Kidney capillary endothelial cell (primary cell): Measurements from ENCODE around the gene HTRA1.

Experiments used
- DNase-seq: peaks from one replicate; pipeline ENCODE4 v3.0.0-alpha.2; 2018; ENCODE audit warnings: low spot score

Gene HTRA1

DNA sequence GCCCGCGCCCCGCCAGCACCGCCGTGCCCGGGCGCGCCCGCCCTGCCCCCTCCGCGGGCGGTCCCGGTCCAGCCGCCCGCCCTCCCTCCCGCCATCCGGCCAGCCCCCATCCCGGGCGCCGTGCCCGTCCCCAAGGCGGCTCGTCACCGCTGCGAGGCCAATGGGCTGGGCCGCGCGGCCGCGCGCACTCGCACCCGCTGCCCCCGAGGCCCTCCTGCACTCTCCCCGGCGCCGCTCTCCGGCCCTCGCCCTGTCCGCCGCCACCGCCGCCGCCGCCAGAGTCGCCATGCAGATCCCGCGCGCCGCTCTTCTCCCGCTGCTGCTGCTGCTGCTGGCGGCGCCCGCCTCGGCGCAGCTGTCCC lies at the start of gene HTRA1:
Gene HTRA1, plus strand, starts transcription at position 187 of the 362 bp plus-strand sequence. Its CDS starts 100 bp downstream, at position 287.
- peak; percentile 79 for DNase-seq

DNA sequence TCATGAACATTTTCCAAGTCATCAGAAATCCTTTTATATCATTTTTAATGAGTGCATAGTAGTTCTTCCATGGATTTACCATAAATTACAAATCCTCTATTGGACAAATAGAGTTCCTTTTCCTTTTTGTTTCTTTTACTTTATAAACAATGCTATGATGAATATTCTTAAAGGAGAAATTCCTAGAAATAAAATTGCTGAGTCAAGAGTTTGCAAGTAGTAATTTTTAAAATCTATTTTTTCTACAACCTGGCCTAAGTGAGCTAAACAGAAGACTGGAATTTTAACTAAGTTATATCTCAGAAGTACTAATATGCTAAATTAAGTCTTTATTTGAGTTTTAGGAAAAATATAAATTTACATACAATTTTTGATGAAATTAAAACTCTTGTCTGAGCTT lies 48.0 kb upstream of the HTRA1 start:
- DNase-seq: no peak

DNA sequence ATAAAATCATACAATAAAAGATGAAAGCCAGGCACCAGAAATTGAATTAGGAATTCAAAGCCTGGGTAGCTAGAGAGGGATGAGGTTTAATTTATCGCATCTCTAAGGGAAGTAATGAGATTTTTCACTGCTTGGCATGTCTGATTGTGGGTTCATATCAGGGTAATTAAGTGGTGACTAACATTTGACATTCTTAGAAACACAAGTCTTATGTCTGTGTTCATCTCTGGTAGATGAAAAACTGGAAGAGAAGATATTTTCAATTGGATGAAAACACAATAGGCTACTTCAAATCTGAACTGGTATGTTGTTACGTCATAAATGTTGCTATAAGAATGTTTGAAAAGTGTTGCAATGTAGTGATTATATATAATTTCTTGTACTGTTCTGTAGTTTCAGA lies 43.7 kb upstream of the HTRA1 start:
- DNase-seq: no peak

DNA sequence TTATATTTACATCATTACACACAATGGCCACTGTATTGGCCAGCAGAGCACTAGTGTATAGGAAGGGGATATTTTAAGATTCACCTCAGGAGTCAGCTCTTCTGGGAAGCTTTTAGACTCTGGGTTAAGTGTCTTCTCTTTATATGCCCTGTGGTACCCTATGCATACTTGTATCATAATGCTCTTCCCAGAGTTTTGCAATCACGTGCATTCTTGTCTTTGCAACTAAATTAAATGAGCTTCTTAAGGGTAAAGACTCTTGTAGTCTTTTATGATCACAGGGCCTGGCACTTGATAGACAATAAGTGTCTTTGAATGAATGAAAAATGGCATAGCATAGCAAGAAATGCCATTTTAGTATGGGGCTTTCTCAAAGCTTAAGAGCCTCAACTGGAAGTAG lies 42.3 kb upstream of the HTRA1 start:
- DNase-seq: no peak

DNA sequence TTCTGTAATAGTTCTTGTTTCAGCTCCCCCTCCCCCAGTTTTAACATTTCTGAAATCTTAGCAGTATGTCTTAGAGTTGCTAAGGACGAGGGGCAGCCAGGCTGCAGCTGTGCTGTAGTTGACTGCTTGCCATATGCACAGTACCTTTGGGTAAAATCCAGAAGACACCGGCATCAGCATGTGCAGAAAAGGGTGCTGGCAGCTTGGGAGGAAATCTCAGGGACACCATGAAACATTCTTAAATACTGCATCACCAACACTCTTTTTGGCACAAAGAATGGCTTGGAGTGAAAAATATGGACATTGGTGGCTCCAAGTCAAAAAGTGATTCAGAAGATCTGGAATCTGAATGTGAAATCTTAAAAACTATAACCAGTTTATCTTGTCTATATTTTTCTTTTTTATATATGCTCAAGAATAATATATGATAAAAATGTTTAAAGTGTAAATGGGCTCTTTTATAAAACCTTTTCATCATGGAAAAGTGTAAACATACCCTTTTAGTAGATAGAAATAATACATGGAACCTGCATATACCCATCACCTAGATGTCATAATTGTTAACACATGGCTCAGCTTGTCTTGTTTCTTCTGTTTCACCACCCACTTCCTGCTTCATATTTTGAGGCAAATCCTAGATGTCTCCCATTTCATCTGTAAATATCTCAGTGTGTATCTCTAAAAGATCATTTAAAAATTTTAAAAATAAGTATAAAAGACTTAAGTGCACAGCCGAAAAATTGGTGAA lies 41.3 kb upstream of the HTRA1 start:
- DNase-seq: no peak

DNA sequence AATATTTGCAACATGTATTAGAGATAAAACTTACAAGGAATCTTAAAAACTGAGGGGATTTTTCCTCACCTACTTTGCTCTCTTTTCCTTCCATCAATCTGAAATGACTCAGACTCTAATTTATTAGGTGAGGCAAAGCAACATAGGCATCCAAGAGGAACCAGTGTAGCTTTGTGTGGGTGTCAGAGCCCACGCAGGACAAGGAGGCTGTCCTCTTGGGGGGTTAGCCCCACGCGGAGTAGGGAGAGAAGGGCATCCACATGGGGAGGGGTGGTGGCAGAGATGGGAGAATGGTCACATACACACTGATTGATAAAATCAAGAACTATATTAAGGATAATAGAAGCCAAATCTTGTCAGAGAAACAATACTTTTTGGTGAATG lies 40.7 kb upstream of the HTRA1 start:
- no peak for DNase-seq

DNA sequence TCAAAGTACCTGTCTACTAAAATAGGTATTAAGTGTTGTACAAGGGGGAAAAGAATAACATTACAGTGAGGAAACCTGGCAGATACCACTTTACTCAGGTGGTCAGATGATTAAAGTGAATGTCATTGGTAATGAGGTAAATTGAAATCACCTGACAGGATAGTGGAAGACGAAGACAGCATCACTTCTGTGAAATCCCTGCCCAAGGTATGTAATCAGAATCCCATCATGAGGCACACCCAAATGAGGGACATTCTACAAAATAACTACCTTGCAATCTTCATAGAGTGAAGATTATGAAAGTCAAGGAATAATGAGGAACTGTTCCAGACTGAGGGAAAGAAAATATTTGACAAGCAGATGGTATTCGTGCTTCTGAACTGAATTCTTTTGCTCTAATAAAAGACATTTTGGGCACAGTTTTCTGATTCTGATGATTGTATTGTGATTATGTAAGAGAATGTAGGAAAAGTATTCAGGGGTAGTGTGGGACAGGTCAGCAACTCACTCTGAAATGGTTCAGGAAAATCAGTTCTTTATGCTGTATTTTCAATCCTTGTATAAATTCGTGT lies 40.2 kb upstream of the HTRA1 start:
- DNase-seq: no peak

DNA sequence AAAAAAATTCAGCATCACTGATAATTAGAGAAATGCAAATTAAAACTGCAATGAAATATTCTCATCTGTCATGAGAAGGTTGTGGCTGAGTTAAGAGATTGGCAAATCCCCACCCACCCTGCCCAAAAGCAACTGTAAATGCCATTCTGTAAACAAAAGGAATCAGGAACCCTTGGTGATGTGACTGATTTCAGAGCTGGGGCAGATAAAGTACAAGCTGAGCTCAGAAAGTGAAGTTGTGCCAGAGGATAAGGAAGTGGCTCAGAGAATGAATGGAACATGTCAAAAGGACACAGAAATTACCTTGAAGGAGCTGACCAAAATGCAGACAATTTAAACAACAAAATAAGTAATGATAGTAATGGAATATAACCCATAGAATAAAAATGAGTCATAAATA lies 39.6 kb upstream of the HTRA1 start:
- DNase-seq: no peak

DNA sequence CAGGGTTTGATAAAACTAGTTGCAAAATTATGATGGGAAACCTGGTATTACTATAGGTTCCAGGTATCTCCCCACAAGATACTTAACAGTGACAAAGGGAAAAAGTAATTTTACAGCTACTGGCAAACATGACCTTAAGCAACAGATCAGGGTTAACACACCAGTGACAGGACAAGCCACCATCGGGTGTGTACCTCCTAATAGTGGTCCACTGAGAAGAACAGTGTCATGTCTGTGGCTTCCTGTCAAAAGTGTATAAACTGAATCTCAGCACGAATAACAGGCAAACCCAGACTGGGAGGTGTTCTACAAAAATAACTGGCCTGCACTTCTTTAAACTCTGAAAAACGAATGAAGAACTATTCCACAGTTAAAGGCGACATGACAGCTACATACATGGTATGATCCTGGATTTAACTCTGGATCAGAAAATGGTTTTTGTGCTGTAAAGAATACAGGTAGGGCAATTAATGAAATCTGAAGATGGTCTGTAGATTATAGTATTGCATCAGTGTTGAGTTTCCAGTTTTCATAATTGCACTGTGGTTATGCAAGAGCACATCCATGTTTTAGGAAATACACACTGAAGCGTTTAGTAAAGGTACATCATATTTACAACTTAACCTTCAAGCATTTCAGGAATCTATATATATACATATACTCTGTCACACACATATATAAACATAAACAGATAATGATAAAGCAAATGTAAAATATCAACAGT lies 38.9 kb upstream of the HTRA1 start:
- no peak for DNase-seq

DNA sequence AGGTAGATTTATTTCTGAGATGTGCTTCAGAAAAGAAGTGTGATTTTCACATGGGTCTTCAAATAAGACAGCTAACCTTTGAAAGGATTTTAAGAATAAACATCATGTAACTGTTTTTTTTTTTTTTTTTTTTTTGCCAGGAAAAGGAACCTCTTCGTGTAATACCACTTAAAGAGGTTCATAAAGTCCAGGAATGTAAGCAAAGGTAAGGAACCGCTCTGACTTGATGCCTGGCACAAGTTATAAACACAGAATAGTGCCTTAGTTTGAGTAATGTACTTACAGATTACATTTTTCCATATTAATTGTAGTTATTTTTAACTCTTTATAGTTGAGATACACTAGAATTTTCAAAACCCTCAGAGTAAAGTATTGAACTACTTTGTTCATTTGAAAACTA lies 37.3 kb upstream of the HTRA1 start:
- no peak for DNase-seq

DNA sequence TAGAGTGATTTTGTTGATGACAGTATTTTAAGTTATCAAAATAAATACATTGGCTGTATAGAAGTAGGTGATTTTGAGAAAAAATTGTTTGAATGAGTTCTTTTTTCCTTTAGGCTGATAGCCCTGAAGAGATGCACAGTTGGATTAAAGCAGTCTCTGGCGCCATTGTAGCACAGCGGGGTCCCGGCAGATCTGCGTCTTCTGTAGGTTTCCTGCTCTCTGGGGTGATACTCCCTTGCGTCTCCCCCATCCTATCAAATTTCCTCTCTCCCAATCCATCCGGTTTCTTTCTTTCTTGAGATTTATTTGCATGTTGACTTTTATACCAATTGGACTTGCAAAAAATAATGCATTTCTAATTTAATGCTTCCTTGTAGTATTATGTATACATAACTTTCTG lies 34.5 kb upstream of the HTRA1 start:
- DNase-seq: no peak

DNA sequence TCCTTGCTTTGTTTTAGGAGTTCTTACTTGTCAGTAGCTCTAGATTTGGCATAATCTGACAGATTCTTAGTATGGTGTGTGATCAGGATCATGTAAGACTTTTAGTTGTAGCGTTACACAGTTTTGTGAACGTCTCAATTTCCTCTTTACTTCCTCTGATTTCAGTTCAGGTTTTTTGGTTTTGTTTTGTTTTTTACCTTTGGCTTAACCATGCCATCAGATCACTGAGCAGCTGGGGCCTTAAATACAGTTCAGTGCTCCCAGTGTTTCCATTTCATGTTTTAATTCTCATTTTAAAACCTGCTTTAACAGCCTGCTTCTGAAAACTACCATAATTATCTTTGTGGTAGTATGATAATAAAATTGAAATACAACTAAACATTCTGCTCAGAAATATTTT lies 34.1 kb upstream of the HTRA1 start:
- DNase-seq: no peak

DNA sequence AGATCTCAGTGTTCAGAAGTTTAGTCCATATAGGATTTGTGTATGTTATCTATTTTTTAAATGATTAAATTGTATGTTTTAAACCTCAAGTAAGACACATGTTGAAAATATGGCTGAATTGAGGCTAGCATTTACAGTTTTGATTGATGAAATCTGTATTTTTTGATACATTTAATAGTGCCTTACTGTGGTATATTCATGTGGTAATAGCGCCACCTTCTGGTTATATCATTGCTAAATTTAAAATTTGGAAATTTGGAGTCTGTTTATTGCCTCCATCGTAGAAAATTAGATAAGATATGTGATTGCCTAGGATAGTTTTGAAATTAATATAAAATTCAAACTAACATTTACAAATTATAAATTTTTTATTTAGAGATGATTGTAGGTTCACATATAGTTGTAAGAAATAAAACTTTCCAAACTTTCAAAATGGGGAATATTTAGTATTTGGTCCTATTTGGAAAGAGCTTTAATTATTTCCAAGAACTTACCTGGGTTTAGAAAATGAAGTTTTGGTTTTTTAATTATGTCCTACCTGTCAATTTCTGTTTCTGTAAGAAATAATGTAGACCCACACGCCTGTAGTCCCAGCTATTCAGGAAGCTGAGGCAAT lies 26.0 kb upstream of the HTRA1 start:
- peak; percentile 77 for DNase-seq

DNA sequence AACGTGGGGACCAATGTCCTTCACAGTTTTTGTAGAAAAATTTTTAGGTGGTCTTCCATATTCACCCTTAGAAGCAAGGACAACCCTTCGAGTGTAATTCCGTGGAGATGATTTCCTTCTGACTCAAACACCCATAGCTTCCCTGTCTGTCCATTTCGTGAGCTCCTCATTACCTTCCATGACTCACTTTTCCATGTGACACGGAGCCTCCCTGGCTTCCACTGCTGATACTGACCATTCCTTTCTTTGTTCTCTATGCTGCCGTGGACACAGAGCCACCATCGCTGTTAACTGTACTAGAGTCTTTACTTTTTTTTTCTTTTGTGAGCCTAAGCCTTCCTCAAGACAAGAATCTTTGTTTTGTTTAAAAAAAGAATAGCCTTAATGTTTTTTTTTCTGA lies 19.4 kb upstream of the HTRA1 start:
- peak; percentile 50 for DNase-seq

DNA sequence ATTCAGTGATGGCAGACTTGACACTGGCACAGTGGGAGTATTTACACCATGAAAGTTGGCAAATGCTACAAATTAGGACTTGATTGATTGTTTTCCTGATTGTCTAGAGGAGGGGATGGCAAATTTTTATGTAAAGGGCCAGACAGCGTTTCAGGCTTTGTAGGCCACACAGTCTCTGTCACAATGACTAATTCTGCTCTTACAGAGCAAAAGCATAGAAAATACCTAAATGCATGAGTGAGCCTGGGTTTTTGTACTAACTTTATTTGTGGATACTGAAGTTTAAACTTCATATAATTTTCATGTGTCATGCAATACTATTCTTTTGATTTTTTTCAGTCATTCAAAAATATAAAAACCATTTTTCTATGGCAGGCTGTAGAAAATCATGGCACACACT lies 15.9 kb upstream of the HTRA1 start:
- DNase-seq: no peak

DNA sequence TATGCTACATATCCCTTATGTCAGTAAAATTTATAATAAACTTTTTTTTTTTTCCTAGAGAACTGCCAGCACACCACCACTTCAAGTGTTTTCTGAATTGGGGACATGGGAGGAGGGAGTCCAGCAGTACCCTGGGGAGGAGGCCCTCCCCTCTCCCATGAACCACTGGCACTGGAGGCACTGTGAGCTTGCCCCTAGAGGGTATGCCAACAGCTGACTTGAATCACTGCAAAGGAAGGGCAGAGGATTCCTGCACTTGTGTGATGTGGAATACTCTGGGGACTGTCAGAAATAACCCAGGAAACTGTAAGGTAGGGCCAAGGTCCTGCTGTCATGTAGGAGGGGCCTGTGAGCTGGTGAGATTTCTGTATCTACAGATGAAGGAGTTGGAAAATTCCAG lies 15.4 kb upstream of the HTRA1 start:
- no peak for DNase-seq

DNA sequence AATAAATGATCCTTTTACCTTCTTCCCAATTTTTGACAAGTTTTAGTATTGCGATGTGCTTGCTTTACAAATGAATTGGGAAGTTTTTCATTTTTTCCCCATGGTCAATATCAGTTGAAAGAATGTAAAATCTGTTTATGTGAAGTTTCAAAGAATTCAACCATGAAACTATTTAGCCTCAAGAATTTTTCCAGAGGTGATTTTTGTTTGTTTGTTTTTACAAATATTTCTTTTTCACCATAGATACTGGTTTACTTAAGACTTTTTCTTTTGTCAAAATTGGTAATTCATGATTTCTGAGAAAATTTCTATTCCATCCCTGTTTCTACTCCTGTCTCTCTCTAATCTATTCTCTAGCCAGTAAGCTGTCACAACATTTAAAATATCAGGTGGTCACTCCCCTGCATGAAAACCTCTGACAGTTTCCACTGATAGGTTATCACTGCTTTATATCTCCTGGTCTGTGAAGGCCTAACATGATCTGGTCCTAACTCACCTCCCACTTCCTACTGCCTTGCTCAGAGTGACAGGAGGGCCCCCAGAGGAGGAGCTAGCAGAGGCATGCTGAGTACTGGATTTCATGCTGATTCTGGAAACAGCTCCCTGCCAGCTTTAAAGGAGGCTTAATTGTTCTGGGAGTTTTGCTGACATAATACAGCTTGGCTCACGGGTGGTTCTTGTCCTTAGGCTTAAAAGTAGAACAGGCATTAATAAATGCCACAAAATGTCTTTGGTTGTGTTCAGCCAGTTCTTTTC lies 14.5 kb upstream of the HTRA1 start:
- DNase-seq: no peak

DNA sequence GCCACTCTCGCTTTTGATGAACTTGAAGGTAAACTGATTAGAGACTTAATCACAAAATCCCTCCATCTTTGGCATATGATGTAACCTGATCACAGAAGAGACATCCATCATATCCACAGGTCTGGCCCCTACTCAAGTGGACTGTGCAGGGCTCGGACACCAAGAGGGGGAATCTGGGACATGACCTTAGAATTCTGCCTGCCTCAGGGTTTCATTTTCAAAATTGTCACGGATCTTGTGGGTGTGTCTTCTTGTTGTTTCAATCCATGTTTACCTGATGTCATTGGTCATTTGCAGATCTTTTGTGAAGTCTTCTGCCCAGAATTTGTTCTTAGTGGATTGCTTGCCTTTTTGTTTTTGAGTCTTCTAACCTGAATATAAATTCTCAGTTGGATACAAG lies 12.8 kb upstream of the HTRA1 start:
- DNase-seq: no peak

DNA sequence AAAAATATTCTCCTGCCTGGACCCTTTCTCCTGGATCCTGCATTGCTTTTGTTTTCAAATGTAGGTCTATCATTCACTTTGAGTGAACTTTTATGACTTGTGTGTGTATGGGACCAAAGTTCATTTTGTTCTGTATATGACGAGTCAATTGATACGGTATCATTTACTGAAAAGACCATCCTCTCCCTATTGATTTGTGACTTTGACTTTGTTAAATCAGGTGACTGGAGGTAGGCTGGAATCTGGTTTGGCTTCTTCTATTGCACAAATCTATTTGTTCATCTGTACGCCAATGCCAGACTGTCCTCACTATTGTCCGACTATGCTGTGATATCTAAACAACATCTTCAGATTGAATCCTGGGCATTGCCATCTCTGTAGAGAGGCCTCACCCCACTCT lies 12.2 kb upstream of the HTRA1 start:
- no peak for DNase-seq

DNA sequence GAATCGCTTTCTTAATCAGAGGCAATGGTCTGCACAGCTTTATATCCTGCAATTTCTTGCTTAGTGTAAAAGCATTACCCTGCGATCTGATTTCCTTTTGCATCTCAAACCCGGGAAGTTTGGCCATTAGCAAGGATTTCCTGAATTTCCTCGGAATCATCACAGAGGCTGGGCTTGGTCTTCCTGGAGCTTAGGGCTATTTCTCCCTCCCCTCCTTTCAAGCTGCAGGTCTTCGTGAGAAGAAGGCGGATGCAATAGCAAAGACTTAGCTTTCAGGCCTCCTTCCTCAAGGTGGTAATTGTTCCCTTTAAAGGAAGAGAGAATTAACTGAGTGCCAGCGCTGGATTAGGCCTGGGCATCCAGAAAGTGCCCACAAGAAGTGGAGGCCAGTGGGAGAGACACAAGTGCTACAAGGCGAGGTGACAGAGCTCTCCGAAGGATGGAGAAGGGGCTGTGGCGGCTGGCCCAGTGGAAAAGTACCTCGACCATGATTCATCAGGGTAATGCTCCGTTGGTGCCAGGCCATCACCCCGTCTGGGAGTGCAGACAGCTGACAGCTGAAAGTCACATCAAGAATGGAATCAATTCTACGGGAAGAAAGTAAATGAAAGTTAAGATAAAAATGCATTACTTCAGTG lies 10.9 kb upstream of the HTRA1 start:
- DNase-seq: peak; percentile 65

DNA sequence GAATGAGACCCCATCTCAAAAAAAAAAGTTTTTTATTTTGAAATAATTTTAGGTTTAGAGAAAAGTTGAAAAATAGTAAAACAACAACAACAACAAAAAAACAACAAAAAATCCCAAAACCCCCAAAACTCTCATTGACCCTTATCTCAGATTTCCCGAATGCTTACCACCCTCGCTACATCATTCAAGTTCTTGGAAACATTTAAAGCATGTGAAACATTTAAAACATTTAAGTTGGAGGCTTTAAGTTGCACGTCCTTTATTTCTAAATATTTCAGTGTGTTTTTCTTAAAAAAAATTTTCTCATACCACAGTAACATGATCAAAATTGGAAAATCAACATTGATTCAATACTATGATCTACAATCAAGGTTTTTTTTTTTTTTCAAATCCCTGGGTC lies 7.3 kb upstream of the HTRA1 start:
- DNase-seq: no peak

DNA sequence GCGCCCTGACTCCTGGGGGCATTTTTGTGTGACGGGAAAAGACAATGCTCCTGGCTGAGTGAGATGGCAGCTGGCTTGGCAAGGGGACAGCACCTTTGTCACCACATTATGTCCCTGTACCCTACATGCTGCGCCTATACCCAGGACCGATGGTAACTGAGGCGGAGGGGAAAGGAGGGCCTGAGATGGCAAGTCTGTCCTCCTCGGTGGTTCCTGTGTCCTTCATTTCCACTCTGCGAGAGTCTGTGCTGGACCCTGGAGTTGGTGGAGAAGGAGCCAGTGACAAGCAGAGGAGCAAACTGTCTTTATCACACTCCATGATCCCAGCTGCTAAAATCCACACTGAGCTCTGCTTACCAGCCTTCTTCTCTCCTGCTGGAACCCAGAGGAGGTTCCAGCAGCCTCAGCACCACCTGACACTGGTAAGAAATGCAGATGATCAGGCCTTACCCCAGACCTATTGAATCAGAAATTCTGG lies 6.7 kb upstream of the HTRA1 start, which contains the start of gene ARMS2:
Gene ARMS2, plus strand, starts transcription at position 51 of the 478 bp plus-strand sequence. Its CDS starts 75 bp downstream, at position 126.
- no peak for DNase-seq
